GM18867 (cell line): ENCODE measurements around the gene FASTKD3.
A peak's percentile ranks its signal among the peaks of the same experiment; 100 is the strongest.
"Not testable (repeated sequence)": the region's sequence is repeated elsewhere in the genome, so short reads cannot be mapped to it uniquely, and the experiment has no call there.

Source experiments
- ATAC-seq: cut with Tn5 transposase; IDR thresholded peaks from one replicate; pipeline ENCODE4 v1.9.1; 2021; ENCODE audit warnings: mild to moderate bottlenecking, moderate library complexity; ENCODE audit not compliant: unreplicated experiment

FASTKD3 gene

GRCh38 chr5:7868773-7869473, at the start of gene FASTKD3, which contains the start of gene MTRR:
Gene FASTKD3 (minus strand): TSS chr5:7869031. CDS start chr5:7868083, 948 bp downstream.
Gene MTRR (plus strand): TSS chr5:7869148. CDS start chr5:7870795, 1,647 bp downstream.
- peak; percentile 94 for ATAC-seq

- ATAC-seq, result no peak
These were observed 48.6 kb upstream of the FASTKD3 start for GRCh38 chr5:7917130-7918123.

- ATAC-seq, result no peak
These were observed 47.5 kb upstream of the FASTKD3 start for GRCh38 chr5:7916171-7916804.

GRCh38 chr5:7911429-7911771, 42.6 kb upstream of the FASTKD3 start:
- ATAC-seq, result not testable (repeated sequence)

- peak; percentile 86 for ATAC-seq
These were observed 42.1 kb upstream of the FASTKD3 start for GRCh38 chr5:7910738-7911428.

GRCh38 chr5:7908317-7908716, 39.5 kb upstream of the FASTKD3 start:
- no peak for ATAC-seq

GRCh38 chr5:7907612-7908011, 38.8 kb upstream of the FASTKD3 start:
- no peak for ATAC-seq

- no peak for ATAC-seq
These were observed 35.3 kb upstream of the FASTKD3 start for GRCh38 chr5:7904170-7904569.

- ATAC-seq, result no peak
These were observed 34.1 kb upstream of the FASTKD3 start for GRCh38 chr5:7902666-7903625.

- no peak for ATAC-seq
These were observed 33.4 kb upstream of the FASTKD3 start for GRCh38 chr5:7902201-7902600.

- ATAC-seq, result peak; percentile 81
These were observed 28.3 kb upstream of the FASTKD3 start for GRCh38 chr5:7897014-7897600.

GRCh38 chr5:7894860-7895259, 26.0 kb upstream of the FASTKD3 start:
- ATAC-seq, result peak; percentile 93

- peak; percentile 20 for ATAC-seq
These were observed 25.6 kb upstream of the FASTKD3 start for GRCh38 chr5:7894439-7894838.

- no peak for ATAC-seq
These were observed 20.1 kb upstream of the FASTKD3 start for GRCh38 chr5:7888901-7889300.

GRCh38 chr5:7886849-7887475, 18.1 kb upstream of the FASTKD3 start:
- ATAC-seq, result peak; percentile 75

GRCh38 chr5:7884491-7885267, 15.8 kb upstream of the FASTKD3 start:
- ATAC-seq, result no peak

GRCh38 chr5:7882926-7883325, 14.1 kb upstream of the FASTKD3 start:
- ATAC-seq, result no peak

GRCh38 chr5:7881816-7882215, 13.0 kb upstream of the FASTKD3 start:
- no peak for ATAC-seq
